ENCODE data around the gene SNX24. TPM values are rescaled to one million over a fixed set of nuclear protein-coding genes. Genes with fewer than 3 reads are reported as not detected.

Gene SNX24
- total and polyA plus RNA-seq, 2 of the 4 experiments (the other 2 are of a cell fraction), result 13.8 to 15.0 TPM

GRCh38 chr5:122835681-122836080, 9.7 kb upstream of the SNX24 start:
- Histone ChIP-seq H2AK5ac (ENCODE audit: low read depth, low read length) (no peak overlapping the region), H3K9ac (ENCODE audit: low read depth, low read length) (no peak overlapping the region), H2BK5ac (ENCODE audit: low read depth, low read length, poor library complexity, severe bottlenecking) (no peak overlapping the region), H3K9me3 (ENCODE audit: control insufficient read depth, insufficient read depth, low read length) (no peaks in the 10 kb centered on the region), H3K27ac (ENCODE audit: insufficient read depth, low read length) (no peak overlapping the region), H3K9me1 (ENCODE audit: insufficient read depth, low read length) (no peaks in the 10 kb centered on the region), H4K8ac (ENCODE audit: low read depth in 2 of 2, low read length in 2 of 2) (no peak overlapping the region), H2BK120ac (ENCODE audit: low read depth, low read length) (no peak overlapping the region), H3K4me1 (ENCODE audit: control insufficient read depth, insufficient read depth, low read length) (no peaks in the 10 kb centered on the region), H2BK15ac (ENCODE audit: low read depth, low read length) (no peak overlapping the region), H4K91ac (ENCODE audit: insufficient read depth, low read depth, low read length) (no peak overlapping the region), H3K18ac (ENCODE audit: low read depth, low read length) (no peak overlapping the region), H3K14ac (replicated peaks; ENCODE audit: low read depth, low read length) (no peak overlapping the region), H4K20me1 (ENCODE audit: insufficient read depth, low read length) (no peaks in the 10 kb centered on the region), H2AFZ (replicated peaks; ENCODE audit: low read length, poor library complexity) (no peak overlapping the region), H2AK9ac (replicated peaks; ENCODE audit: low read depth, low read length, poor library complexity) (no peak overlapping the region), H4K5ac (ENCODE audit: low read depth, low read length) (no peak overlapping the region), H3K36me3 (ENCODE audit: control insufficient read depth, insufficient read depth, low read length) (no peaks in the 10 kb centered on the region), H3K27me3 (ENCODE audit: control insufficient read depth, insufficient read depth, low read length) (no peaks in the 10 kb centered on the region), H3K79me1 (ENCODE audit: low read depth in 1 of 2, low read length in 2 of 2) (no peaks in the 10 kb centered on the region), H3K4me2 (ENCODE audit: low read depth, low read length) (no peak overlapping the region), H2BK20ac (ENCODE audit: low read depth, low read length) (no peak overlapping the region), H3K23ac (ENCODE audit: low read depth, low read length) (no peak overlapping the region), H3K4me3 (ENCODE audit: insufficient read depth, low read depth, low read length) (no peak overlapping the region), H3K4ac (ENCODE audit: low read depth, low read length) (no peak overlapping the region), H3K56ac (ENCODE audit: extremely low read depth, insufficient read depth, low read length) (no peak overlapping the region)
- DNase-seq (no peak), ATAC-seq (ENCODE audit: low read depth) (peak; percentile 42; the same call in 1 of the 2 replicates)
- CTCF ChIA-PET, result no interaction called here
- no CpG with 5 or more reads among the region's 1 CpG for WGBS, 2 experiments (ENCODE audit: extremely low coverage in 2 of 2, insufficient read length in 1 of 2)
- dilution Hi-C loops (cut with HindIII; ENCODE audit: low sequenced_read_pairs, unreplicated experiment), result no loop called here
- intact Hi-C loops (cut with micrococcal nuclease), result no loop called here
- POLR2A ChIA-PET (ENCODE audit: unreplicated experiment), result no interaction called here
- in situ Hi-C loops (cut with MboI; ENCODE audit: low sequenced_read_pairs), result no loop called here
- TF ChIP-seq MAFK (IDR thresholded peaks at IDR 0.05; ENCODE audit: low read depth, low read length) (no peak), MAZ (IDR thresholded peaks at IDR 0.05; ENCODE audit: borderline replicate concordance, low read depth, low read length) (no peak), RCOR1 (IDR thresholded peaks at IDR 0.05; ENCODE audit: insufficient replicate concordance, low read length) (no peak), CEBPB (IDR thresholded peaks at IDR 0.05; ENCODE audit: low read depth, low read length) (no peak), RFX5 (IDR thresholded peaks at IDR 0.05; ENCODE audit: low read depth, low read length) (no peak), SMC3 (IDR thresholded peaks at IDR 0.05; ENCODE audit: low read depth, low read length) (no peak), MXI1 (IDR thresholded peaks at IDR 0.05; ENCODE audit: borderline replicate concordance, low read depth, low read length) (no peak), BHLHE40 (IDR thresholded peaks at IDR 0.05; ENCODE audit: low read depth, low read length) (no peak), FOS (IDR thresholded peaks at IDR 0.05; ENCODE audit: low read depth, low read length) (no peak), USF2 (IDR thresholded peaks at IDR 0.05; ENCODE audit: low read depth, low read length) (no peak), NFE2L2 (IDR thresholded peaks at IDR 0.05; ENCODE audit: low read depth, low read length) (no peak)
- TF ChIP-seq, protein P1, sequence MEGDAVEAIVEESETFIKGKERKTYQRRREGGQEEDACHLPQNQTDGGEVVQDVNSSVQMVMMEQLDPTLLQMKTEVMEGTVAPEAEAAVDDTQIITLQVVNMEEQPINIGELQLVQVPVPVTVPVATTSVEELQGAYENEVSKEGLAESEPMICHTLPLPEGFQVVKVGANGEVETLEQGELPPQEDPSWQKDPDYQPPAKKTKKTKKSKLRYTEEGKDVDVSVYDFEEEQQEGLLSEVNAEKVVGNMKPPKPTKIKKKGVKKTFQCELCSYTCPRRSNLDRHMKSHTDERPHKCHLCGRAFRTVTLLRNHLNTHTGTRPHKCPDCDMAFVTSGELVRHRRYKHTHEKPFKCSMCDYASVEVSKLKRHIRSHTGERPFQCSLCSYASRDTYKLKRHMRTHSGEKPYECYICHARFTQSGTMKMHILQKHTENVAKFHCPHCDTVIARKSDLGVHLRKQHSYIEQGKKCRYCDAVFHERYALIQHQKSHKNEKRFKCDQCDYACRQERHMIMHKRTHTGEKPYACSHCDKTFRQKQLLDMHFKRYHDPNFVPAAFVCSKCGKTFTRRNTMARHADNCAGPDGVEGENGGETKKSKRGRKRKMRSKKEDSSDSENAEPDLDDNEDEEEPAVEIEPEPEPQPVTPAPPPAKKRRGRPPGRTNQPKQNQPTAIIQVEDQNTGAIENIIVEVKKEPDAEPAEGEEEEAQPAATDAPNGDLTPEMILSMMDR (conservative IDR thresholded peaks at IDR 0.05; ENCODE audit: low read depth, low read length), result no peak
- TF ChIP-seq, protein P2, sequence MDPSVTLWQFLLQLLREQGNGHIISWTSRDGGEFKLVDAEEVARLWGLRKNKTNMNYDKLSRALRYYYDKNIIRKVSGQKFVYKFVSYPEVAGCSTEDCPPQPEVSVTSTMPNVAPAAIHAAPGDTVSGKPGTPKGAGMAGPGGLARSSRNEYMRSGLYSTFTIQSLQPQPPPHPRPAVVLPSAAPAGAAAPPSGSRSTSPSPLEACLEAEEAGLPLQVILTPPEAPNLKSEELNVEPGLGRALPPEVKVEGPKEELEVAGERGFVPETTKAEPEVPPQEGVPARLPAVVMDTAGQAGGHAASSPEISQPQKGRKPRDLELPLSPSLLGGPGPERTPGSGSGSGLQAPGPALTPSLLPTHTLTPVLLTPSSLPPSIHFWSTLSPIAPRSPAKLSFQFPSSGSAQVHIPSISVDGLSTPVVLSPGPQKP (IDR thresholded peaks at IDR 0.05; ENCODE audit: borderline replicate concordance, low read depth, low read length), result no peak
- BruUV-seq (replicated peaks), result no TSS peak
